GM06990 (cell line): ENCODE results near the gene PHF14.

Experiments
- DNase-seq: peaks from one replicate; pipeline ENCODE4 v3.0.0-alpha.2; 2011; ENCODE audit not compliant: insufficient read length; ENCODE audit errors: extremely low read depth
- H3K27me3 ChIP-seq: replicated peaks from 2 replicates; pipeline ENCODE4 v1.6.0; 2011; ENCODE audit warnings: low read length; ENCODE audit not compliant: control insufficient read depth, insufficient read depth
- H3K36me3 ChIP-seq: 2 replicates; pipeline ENCODE4 v1.5.1; 2011; ENCODE audit warnings: low read length; ENCODE audit not compliant: control insufficient read depth, insufficient read depth
- H3K4me3 ChIP-seq: replicated peaks from 2 replicates; pipeline ENCODE4 v1.5.1; 2011; ENCODE audit warnings: low read depth, mild to moderate bottlenecking, control low read depth, low read length
- TF ChIP-seq, protein P1 (sequence below): IDR thresholded peaks from 2 replicates; pipeline ENCODE4 v1.5.1; 2011; ENCODE audit warnings: low read length, control low read depth, mild to moderate bottlenecking, inconsistent platforms; ENCODE audit not compliant: insufficient read depth, poor library complexity, severe bottlenecking

PHF14 gene

DNA sequence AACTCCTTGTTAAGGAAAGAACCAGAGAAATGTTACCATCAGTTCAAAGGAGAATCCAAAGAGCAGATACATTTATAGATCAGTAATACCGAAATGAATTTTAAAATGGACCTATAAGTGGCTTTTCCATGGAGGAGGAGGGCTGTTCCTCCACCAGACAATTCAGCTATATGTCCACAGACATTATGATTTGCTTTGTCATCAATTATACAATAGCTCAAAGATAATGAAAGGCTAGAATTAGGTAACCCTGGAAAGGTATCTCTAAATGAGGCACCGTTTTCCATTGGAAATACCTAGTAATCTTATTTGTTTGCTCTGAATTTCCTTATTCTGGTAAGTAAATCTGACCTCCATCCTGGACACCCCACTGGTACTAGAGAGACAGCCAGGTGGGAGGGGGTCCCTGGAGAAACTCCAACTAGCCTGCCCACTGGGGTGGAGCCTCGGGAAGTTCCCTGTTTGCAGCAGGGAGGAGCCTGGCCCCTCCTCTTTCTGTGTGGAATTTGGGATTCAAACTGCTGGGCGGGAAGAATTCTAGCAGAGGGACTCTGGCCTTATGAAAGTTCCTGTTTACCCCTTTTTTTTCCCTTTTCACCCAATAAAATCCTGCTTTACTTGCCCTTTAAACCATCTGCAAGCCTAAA, 218.0 kb downstream of the PHF14 start:
- TF ChIP-seq, protein P1, sequence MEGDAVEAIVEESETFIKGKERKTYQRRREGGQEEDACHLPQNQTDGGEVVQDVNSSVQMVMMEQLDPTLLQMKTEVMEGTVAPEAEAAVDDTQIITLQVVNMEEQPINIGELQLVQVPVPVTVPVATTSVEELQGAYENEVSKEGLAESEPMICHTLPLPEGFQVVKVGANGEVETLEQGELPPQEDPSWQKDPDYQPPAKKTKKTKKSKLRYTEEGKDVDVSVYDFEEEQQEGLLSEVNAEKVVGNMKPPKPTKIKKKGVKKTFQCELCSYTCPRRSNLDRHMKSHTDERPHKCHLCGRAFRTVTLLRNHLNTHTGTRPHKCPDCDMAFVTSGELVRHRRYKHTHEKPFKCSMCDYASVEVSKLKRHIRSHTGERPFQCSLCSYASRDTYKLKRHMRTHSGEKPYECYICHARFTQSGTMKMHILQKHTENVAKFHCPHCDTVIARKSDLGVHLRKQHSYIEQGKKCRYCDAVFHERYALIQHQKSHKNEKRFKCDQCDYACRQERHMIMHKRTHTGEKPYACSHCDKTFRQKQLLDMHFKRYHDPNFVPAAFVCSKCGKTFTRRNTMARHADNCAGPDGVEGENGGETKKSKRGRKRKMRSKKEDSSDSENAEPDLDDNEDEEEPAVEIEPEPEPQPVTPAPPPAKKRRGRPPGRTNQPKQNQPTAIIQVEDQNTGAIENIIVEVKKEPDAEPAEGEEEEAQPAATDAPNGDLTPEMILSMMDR = no peak

DNA sequence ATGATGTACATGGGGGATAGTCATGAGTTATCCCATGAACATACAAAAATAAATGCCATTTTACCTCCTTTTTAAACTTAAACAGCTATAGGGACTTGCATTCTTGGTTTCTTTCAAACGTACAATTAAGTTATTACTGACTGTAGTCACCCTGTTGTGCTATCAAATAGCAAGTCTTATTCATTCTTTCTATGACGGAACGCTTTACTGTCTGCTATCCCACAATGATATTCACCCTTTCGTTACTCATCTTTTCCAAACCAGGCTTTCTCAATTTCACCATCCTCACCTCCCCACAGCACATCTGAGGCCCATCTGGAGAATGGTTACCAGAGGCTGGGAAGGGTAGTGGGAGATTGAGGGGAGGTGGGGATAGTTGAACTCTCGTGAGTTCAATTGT, 218.8 kb downstream of the PHF14 start:
- TF ChIP-seq, protein P1 = no peak
- H3K27me3 ChIP-seq = no peaks in the 10 kb centered on the region
- H3K4me3 ChIP-seq = no peak overlapping the region
- no peak for DNase-seq
- H3K36me3 ChIP-seq = no peaks in the 10 kb centered on the region

More for the DNA sequence above, 218.0 kb downstream of the PHF14 start:
- no peaks in the 10 kb centered on the region for H3K27me3 ChIP-seq
- no peak for DNase-seq
- no peaks in the 10 kb centered on the region for H3K36me3 ChIP-seq
- no peak overlapping the region for H3K4me3 ChIP-seq

DNA sequence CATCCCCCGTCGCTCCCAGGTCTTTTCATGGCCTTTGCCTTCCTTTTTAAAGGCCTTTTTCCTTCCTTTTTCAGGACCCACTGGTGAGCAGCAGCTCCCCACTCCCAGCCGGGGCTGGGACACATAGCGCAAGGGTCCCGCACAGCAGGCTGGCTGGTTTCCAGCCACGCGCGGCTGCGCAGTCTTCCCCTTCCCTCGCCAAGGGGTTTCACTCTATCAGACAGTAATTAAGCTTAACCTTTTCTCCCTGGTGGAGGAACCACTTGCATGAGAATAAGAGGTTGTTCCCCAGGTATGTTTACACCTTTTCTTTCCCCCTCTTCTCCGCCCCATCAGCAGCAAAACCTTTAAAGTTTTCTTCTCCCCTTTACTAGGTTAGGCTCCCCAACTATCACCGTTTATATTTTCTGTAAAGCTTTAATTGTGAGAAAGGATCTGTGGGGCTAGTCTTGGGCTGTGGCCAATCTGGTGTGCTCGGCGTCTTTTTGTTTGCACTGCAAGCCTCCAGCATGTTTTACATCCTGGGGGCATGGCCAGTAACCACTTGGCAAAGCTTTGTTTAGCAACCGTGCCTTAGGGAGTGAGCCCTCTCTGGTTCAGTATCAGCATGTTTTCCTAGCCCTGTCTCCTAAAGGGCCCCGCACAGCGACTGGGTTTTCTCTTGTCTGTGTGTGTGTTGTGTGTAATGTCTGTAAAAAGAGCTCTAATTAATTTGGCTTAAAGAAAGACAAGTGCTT, 219.6 kb downstream of the PHF14 start:
- no peaks in the 10 kb centered on the region for H3K27me3 ChIP-seq
- no peak overlapping the region for H3K4me3 ChIP-seq
- DNase-seq = no peak
- H3K36me3 ChIP-seq = no peaks in the 10 kb centered on the region
- TF ChIP-seq, protein P1 = no peak

DNA sequence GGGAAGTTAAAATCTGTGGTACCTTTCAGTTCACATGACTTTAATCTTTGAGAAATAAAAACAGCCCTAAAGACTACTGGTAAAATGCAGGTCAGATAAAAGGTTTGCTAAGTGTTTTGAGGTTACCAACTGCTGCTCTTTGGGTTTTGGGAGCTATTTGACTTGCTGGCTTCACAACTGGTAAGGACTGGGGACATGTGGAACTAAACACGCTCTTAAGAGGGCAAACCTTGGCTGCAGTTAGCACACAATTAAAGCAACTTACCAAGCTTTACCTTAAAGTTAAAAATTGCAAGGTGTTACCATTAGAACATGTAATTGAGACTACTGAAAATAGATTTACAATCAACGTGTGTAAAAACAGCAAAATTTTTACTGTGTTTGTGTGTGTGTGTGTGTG, 220.2 kb downstream of the PHF14 start:
- no peak for DNase-seq
- H3K27me3 ChIP-seq = no peaks in the 10 kb centered on the region
- H3K4me3 ChIP-seq = no peak overlapping the region
- TF ChIP-seq, protein P1 = no peak
- H3K36me3 ChIP-seq = no peaks in the 10 kb centered on the region

DNA sequence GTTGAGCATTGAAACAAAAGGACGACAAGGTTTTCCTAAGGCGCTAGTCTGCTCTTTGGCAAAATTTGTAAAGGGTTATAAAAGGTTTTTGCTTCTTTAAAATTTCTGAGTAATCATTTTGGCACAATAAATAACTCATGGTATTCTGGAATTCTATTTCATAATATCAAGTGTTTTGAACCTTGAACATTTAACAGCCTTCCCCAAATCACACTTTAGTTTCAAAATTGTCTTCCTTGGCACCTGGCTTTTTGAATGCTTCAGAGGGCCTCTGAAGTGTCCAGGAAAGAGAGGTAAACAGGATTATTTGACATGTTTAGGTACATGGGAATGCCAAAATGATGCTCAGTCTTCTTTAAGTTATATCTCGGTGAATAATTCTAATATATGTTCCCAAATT, 220.8 kb downstream of the PHF14 start:
- no peak overlapping the region for H3K4me3 ChIP-seq
- H3K27me3 ChIP-seq = no peaks in the 10 kb centered on the region
- no peaks in the 10 kb centered on the region for H3K36me3 ChIP-seq
- DNase-seq = no peak
- TF ChIP-seq, protein P1 = no peak
